ENCODE results near the gene SUMO3.

GRCh38 chr21:44762221-44763049 is 55.4 kb downstream of the SUMO3 start:
- TF ChIP-seq EZH2phosphoT487 (IDR thresholded peaks at IDR 0.05; ENCODE audit: insufficient read depth, low read depth) (no peak), EZH2 (IDR thresholded peaks at IDR 0.05; ENCODE audit: insufficient read depth, poor library complexity, severe bottlenecking) (no peak)
